DND-41 (cell line): Measurements from ENCODE around the gene ERAP2.

Source experiments
- EZH2 ChIP-seq: IDR thresholded peaks from 3 replicates; pipeline ENCODE4 v1.6.1; 2012; ENCODE audit warnings: borderline replicate concordance, low read depth, mild to moderate bottlenecking, moderate library complexity, low read length, inconsistent platforms; ENCODE audit not compliant: severe bottlenecking
- TF ChIP-seq, protein P1 (sequence below): IDR thresholded peaks from 2 replicates; pipeline ENCODE4 v1.5.1; 2012; ENCODE audit warnings: borderline replicate concordance, low read length, moderate library complexity, mild to moderate bottlenecking; ENCODE audit not compliant: poor library complexity, severe bottlenecking; ENCODE audit errors: extremely low read depth

- TF ChIP-seq, protein P1, sequence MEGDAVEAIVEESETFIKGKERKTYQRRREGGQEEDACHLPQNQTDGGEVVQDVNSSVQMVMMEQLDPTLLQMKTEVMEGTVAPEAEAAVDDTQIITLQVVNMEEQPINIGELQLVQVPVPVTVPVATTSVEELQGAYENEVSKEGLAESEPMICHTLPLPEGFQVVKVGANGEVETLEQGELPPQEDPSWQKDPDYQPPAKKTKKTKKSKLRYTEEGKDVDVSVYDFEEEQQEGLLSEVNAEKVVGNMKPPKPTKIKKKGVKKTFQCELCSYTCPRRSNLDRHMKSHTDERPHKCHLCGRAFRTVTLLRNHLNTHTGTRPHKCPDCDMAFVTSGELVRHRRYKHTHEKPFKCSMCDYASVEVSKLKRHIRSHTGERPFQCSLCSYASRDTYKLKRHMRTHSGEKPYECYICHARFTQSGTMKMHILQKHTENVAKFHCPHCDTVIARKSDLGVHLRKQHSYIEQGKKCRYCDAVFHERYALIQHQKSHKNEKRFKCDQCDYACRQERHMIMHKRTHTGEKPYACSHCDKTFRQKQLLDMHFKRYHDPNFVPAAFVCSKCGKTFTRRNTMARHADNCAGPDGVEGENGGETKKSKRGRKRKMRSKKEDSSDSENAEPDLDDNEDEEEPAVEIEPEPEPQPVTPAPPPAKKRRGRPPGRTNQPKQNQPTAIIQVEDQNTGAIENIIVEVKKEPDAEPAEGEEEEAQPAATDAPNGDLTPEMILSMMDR: no peak
- TF ChIP-seq EZH2: no peak
Observed at GRCh38 chr5:96932026-96932425, 55.7 kb downstream of the ERAP2 start.
